ENCODE results near the gene CCNJ. TPM values are rescaled to one million over a fixed set of nuclear protein-coding genes. Genes with fewer than 3 reads are reported as not detected.

CCNJ gene
- total RNA-seq, 1 experiment from 2014 or later: 15.2 TPM

DNA sequence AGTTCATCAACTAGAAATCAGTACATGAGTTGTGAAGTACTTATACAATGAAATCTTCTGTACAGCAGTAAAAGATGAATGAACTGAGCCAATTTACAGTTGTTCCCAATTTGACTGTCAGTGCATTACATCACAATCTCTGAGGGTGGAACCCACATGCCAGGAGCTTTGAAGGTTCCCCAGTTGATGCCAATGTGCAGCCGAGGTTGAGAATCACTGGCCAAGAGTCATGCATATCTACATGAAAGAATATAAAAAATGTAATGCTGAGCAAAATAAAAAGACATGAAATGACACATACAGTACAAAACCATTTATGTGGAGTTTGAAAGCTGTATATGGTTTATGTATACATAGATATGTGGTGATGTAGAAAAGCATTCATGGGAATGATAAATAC, 22.1 kb upstream of the CCNJ start:
- DNase-seq (ENCODE audit: low read depth, low spot score) (no peak), ATAC-seq (no peak)
- Histone ChIP-seq H3K4me1 (ENCODE audit: control insufficient read depth, insufficient read depth, low read length) (no peaks in the 10 kb centered on the region), H3K27ac (ENCODE audit: low read length) (no peak overlapping the region), H3K9me3 (ENCODE audit: control insufficient read depth, insufficient read depth, low read depth, low read length) (no peaks in the 10 kb centered on the region), H3K27me3 (ENCODE audit: control insufficient read depth, insufficient read depth, low read length) (no peaks in the 10 kb centered on the region; the same call in 1 of the 2 replicates), H3K36me3 (ENCODE audit: control insufficient read depth, insufficient read depth, low read length) (no peaks in the 10 kb centered on the region), H3K4me3 (ENCODE audit: low read depth in 2 of 2, low read length in 2 of 2) (no peak overlapping the region)
- CTCF ChIA-PET: no interaction called here
- intact Hi-C loops (cut with micrococcal nuclease; ENCODE audit: unreplicated experiment): no loop called here
- TF ChIP-seq POLR2AphosphoS5 (IDR thresholded peaks at IDR 0.05; ENCODE audit: low read depth, low read length): no peak
- no peak for TF ChIP-seq TCF7L2 (IDR thresholded peaks at IDR 0.05; ENCODE audit: low read depth, low read length)
- TF ChIP-seq, protein P1, sequence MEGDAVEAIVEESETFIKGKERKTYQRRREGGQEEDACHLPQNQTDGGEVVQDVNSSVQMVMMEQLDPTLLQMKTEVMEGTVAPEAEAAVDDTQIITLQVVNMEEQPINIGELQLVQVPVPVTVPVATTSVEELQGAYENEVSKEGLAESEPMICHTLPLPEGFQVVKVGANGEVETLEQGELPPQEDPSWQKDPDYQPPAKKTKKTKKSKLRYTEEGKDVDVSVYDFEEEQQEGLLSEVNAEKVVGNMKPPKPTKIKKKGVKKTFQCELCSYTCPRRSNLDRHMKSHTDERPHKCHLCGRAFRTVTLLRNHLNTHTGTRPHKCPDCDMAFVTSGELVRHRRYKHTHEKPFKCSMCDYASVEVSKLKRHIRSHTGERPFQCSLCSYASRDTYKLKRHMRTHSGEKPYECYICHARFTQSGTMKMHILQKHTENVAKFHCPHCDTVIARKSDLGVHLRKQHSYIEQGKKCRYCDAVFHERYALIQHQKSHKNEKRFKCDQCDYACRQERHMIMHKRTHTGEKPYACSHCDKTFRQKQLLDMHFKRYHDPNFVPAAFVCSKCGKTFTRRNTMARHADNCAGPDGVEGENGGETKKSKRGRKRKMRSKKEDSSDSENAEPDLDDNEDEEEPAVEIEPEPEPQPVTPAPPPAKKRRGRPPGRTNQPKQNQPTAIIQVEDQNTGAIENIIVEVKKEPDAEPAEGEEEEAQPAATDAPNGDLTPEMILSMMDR (IDR thresholded peaks at IDR 0.05): no peak
- no peak for TF ChIP-seq SIN3A (IDR thresholded peaks at IDR 0.05; ENCODE audit: borderline replicate concordance, insufficient read depth, low read depth, low read length)
- TF ChIP-seq, protein P2, sequence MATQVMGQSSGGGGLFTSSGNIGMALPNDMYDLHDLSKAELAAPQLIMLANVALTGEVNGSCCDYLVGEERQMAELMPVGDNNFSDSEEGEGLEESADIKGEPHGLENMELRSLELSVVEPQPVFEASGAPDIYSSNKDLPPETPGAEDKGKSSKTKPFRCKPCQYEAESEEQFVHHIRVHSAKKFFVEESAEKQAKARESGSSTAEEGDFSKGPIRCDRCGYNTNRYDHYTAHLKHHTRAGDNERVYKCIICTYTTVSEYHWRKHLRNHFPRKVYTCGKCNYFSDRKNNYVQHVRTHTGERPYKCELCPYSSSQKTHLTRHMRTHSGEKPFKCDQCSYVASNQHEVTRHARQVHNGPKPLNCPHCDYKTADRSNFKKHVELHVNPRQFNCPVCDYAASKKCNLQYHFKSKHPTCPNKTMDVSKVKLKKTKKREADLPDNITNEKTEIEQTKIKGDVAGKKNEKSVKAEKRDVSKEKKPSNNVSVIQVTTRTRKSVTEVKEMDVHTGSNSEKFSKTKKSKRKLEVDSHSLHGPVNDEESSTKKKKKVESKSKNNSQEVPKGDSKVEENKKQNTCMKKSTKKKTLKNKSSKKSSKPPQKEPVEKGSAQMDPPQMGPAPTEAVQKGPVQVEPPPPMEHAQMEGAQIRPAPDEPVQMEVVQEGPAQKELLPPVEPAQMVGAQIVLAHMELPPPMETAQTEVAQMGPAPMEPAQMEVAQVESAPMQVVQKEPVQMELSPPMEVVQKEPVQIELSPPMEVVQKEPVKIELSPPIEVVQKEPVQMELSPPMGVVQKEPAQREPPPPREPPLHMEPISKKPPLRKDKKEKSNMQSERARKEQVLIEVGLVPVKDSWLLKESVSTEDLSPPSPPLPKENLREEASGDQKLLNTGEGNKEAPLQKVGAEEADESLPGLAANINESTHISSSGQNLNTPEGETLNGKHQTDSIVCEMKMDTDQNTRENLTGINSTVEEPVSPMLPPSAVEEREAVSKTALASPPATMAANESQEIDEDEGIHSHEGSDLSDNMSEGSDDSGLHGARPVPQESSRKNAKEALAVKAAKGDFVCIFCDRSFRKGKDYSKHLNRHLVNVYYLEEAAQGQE (IDR thresholded peaks at IDR 0.05; ENCODE audit: insufficient read depth in 1 of 2, low read depth in 2 of 2, low read length in 1 of 2): no peak
- in situ Hi-C loops (cut with HindIII; ENCODE audit: low pct_unique_long_range_greater_than_20kb, low sequenced_read_pairs): no loop called here
- BruUV-seq (replicated peaks): no TSS peak
- POLR2A ChIA-PET: no interaction called here

DNA sequence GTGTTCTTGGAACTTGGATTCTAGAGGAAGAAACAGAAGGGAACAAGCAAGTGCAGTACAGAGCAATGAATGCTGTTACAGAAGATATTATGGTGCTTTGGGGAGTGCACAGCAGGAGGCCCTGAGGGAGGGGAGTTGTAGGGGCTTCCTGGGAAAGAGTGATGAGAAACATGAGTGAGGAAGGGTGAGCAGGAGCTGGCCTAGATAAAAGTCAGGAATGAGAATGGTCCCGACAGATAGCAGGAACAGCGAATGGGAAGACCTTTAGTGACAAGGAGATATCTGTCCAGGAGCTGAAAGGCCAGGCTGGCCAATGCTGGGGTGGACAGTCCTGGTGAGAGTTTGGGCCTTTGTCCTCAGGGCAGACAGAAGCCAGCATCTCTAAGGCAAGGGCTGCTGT, 20.6 kb upstream of the CCNJ start:
- DNase-seq (ENCODE audit: low read depth, low spot score) (no peak), ATAC-seq (no peak)
- Histone ChIP-seq H3K27ac (ENCODE audit: low read length) (no peak overlapping the region), H3K27me3 (ENCODE audit: control insufficient read depth, insufficient read depth, low read length) (no peaks in the 10 kb centered on the region; the same call in 1 of the 2 replicates), H3K4me3 (ENCODE audit: low read depth in 2 of 2, low read length in 2 of 2) (no peak overlapping the region), H3K36me3 (ENCODE audit: control insufficient read depth, insufficient read depth, low read length) (no peaks in the 10 kb centered on the region), H3K9me3 (ENCODE audit: control insufficient read depth, insufficient read depth, low read depth, low read length) (no peaks in the 10 kb centered on the region), H3K4me1 (ENCODE audit: control insufficient read depth, insufficient read depth, low read length) (no peaks in the 10 kb centered on the region)
- TF ChIP-seq SIN3A (IDR thresholded peaks at IDR 0.05; ENCODE audit: borderline replicate concordance, insufficient read depth, low read depth, low read length) (no peak), TCF7L2 (IDR thresholded peaks at IDR 0.05; ENCODE audit: low read depth, low read length) (no peak), POLR2AphosphoS5 (IDR thresholded peaks at IDR 0.05; ENCODE audit: low read depth, low read length) (no peak)
- TF ChIP-seq, protein P2 (IDR thresholded peaks at IDR 0.05; ENCODE audit: insufficient read depth in 1 of 2, low read depth in 2 of 2, low read length in 1 of 2): no peak
- TF ChIP-seq, protein P1 (IDR thresholded peaks at IDR 0.05): no peak
- intact Hi-C loops (cut with micrococcal nuclease; ENCODE audit: unreplicated experiment) (no loop called here), in situ Hi-C loops (cut with HindIII; ENCODE audit: low pct_unique_long_range_greater_than_20kb, low sequenced_read_pairs) (no loop called here)
- ChIA-PET CTCF (interaction anchor here (0.6 kb wide), 1 partner anchor 23 kb away, joined by 3 read pairs; no protein-coding TSS in a partner anchor), POLR2A (no interaction called here)
- no TSS peak for BruUV-seq (replicated peaks)

Data from Panc1 (cell line).